Measurements from ENCODE around the gene GLI1. TPM values are rescaled to one million over a fixed set of nuclear protein-coding genes. Genes with fewer than 3 reads are reported as not detected.

GLI1 gene
- total and polyA plus RNA-seq, 2 of the 13 experiments (the other 11 are each of a cell fraction or from before 2014, with no cell fraction given), result 0.09 to 0.20 TPM

DNA sequence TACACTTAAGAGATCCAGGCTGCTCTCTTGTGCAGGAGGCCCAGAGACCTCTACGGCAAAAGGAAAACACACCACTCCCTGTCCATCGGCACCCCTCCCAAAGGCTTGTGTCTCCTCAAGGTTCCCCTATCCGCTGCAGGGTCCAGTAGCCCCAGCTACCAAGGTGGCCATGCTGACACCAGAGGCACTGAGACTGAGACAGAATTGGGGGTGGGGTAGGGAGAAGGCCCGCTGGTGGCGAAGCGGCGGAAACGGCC is 60.1 kb downstream of the GLI1 start (continued):
- TF ChIP-seq POLR2G (IDR thresholded peaks at IDR 0.05; ENCODE audit: low read depth, low read length) (no peak), MLLT10 (CRISPR knock-in tag; IDR thresholded peaks at IDR 0.05) (no peak), TP53 (CRISPR knock-in tag; conservative IDR thresholded peaks at IDR 0.05) (no peak), ZNF430 (CRISPR knock-in tag; IDR thresholded peaks at IDR 0.05) (no peak), SNAI1 (CRISPR knock-in tag; IDR thresholded peaks at IDR 0.05; ENCODE audit: borderline replicate concordance) (no peak), ZFP1 (CRISPR knock-in tag; IDR thresholded peaks at IDR 0.05) (no peak), KMT2B (CRISPR knock-in tag; IDR thresholded peaks at IDR 0.05) (no peak), ZFP90 (CRISPR knock-in tag; IDR thresholded peaks at IDR 0.05; ENCODE audit: borderline replicate concordance) (no peak), ZNF558 (CRISPR knock-in tag; IDR thresholded peaks at IDR 0.05; ENCODE audit: borderline replicate concordance) (0 out of 2 replicates have a peak, but pooled peaks have one; percentile 12), MTF2 (CRISPR knock-in tag; IDR thresholded peaks at IDR 0.05; ENCODE audit: borderline replicate concordance) (0 out of 2 replicates have a peak, but pooled peaks have one; percentile 48), FOXC1 (CRISPR knock-in tag; IDR thresholded peaks at IDR 0.05; ENCODE audit: borderline replicate concordance) (no peak), CREM (IDR thresholded peaks at IDR 0.05) (no peak), CREM (CRISPR knock-in tag; IDR thresholded peaks at IDR 0.05) (no peak), HDAC2 (CRISPR knock-in tag; IDR thresholded peaks at IDR 0.05) (no peak), REPIN1 (CRISPR knock-in tag; IDR thresholded peaks at IDR 0.05; ENCODE audit: borderline replicate concordance, low read depth) (0 out of 2 replicates have a peak, but pooled peaks have one; percentile 16), ZNF788 (CRISPR knock-in tag; IDR thresholded peaks at IDR 0.05; ENCODE audit: borderline replicate concordance) (no peak), AKAP8 (CRISPR knock-in tag; IDR thresholded peaks at IDR 0.05) (0 out of 2 replicates have a peak, but pooled peaks have one; percentile 38), GLI4 (CRISPR knock-in tag; IDR thresholded peaks at IDR 0.05; ENCODE audit: borderline replicate concordance) (no peak), ZNF101 (CRISPR knock-in tag; IDR thresholded peaks at IDR 0.05; ENCODE audit: borderline replicate concordance, low read depth) (no peak), KDM2A (CRISPR knock-in tag; IDR thresholded peaks at IDR 0.05; ENCODE audit: borderline replicate concordance, low read depth) (no peak), GZF1 (CRISPR knock-in tag; IDR thresholded peaks at IDR 0.05) (no peak)
- TF ChIP-seq, protein P1, sequence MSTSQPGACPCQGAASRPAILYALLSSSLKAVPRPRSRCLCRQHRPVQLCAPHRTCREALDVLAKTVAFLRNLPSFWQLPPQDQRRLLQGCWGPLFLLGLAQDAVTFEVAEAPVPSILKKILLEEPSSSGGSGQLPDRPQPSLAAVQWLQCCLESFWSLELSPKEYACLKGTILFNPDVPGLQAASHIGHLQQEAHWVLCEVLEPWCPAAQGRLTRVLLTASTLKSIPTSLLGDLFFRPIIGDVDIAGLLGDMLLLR (CRISPR knock-in tag; IDR thresholded peaks at IDR 0.05), result no peak
- TF ChIP-seq, protein P2, sequence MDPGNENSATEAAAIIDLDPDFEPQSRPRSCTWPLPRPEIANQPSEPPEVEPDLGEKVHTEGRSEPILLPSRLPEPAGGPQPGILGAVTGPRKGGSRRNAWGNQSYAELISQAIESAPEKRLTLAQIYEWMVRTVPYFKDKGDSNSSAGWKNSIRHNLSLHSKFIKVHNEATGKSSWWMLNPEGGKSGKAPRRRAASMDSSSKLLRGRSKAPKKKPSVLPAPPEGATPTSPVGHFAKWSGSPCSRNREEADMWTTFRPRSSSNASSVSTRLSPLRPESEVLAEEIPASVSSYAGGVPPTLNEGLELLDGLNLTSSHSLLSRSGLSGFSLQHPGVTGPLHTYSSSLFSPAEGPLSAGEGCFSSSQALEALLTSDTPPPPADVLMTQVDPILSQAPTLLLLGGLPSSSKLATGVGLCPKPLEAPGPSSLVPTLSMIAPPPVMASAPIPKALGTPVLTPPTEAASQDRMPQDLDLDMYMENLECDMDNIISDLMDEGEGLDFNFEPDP (CRISPR knock-in tag; conservative IDR thresholded peaks at IDR 0.05), result no peak
- TF ChIP-seq, protein P3, sequence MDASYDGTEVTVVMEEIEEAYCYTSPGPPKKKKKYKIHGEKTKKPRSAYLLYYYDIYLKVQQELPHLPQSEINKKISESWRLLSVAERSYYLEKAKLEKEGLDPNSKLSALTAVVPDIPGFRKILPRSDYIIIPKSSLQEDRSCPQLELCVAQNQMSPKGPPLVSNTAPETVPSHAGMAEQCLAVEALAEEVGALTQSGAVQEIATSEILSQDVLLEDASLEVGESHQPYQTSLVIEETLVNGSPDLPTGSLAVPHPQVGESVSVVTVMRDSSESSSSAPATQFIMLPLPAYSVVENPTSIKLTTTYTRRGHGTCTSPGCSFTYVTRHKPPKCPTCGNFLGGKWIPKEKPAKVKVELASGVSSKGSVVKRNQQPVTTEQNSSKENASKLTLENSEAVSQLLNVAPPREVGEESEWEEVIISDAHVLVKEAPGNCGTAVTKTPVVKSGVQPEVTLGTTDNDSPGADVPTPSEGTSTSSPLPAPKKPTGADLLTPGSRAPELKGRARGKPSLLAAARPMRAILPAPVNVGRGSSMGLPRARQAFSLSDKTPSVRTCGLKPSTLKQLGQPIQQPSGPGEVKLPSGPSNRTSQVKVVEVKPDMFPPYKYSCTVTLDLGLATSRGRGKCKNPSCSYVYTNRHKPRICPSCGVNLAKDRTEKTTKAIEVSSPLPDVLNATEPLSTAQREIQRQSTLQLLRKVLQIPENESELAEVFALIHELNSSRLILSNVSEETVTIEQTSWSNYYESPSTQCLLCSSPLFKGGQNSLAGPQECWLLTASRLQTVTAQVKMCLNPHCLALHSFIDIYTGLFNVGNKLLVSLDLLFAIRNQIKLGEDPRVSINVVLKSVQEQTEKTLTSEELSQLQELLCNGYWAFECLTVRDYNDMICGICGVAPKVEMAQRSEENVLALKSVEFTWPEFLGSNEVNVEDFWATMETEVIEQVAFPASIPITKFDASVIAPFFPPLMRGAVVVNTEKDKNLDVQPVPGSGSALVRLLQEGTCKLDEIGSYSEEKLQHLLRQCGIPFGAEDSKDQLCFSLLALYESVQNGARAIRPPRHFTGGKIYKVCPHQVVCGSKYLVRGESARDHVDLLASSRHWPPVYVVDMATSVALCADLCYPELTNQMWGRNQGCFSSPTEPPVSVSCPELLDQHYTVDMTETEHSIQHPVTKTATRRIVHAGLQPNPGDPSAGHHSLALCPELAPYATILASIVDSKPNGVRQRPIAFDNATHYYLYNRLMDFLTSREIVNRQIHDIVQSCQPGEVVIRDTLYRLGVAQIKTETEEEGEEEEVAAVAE (CRISPR knock-in tag; IDR thresholded peaks at IDR 0.05; ENCODE audit: borderline replicate concordance), result no peak
- TF ChIP-seq, protein P4, sequence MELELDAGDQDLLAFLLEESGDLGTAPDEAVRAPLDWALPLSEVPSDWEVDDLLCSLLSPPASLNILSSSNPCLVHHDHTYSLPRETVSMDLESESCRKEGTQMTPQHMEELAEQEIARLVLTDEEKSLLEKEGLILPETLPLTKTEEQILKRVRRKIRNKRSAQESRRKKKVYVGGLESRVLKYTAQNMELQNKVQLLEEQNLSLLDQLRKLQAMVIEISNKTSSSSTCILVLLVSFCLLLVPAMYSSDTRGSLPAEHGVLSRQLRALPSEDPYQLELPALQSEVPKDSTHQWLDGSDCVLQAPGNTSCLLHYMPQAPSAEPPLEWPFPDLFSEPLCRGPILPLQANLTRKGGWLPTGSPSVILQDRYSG (CRISPR knock-in tag; IDR thresholded peaks at IDR 0.05), result no peak

Measured in HepG2 (cell line).